22Rv1 (cell line): ENCODE measurements around the gene SLC7A14.

Experiments used
- ZFX ChIP-seq: fragments of 450-650 bp; IDR thresholded peaks from 2 replicates; pipeline ENCODE4 v1.6.1; 2017; ENCODE audit warnings: antibody characterized with exemption, borderline replicate concordance
- TF ChIP-seq, protein P1 (sequence below): fragments of 450-650 bp; IDR thresholded peaks from 2 replicates; pipeline ENCODE4 v1.5.1; 2017; ENCODE audit warnings: mild to moderate bottlenecking

DNA sequence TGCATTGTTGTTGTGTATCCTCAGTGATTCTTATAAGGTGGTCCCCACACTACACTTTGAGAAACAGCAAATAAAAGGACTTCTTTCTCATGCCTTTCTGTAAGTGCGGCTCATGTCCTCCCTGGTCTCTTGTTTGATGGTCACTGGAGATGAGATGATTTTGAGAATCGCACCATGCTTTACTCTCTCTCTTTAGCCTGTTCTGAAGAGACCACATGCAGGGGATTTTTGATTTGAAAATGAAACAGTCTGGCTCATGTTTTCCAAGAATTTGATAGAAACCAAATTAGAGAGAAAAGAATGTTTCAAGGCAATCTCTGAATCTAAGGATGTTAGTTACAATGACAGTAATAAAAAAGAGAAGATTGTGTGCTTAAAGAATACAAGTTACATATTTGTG lies 149.2 kb downstream of the SLC7A14 start:
- TF ChIP-seq, protein P1, sequence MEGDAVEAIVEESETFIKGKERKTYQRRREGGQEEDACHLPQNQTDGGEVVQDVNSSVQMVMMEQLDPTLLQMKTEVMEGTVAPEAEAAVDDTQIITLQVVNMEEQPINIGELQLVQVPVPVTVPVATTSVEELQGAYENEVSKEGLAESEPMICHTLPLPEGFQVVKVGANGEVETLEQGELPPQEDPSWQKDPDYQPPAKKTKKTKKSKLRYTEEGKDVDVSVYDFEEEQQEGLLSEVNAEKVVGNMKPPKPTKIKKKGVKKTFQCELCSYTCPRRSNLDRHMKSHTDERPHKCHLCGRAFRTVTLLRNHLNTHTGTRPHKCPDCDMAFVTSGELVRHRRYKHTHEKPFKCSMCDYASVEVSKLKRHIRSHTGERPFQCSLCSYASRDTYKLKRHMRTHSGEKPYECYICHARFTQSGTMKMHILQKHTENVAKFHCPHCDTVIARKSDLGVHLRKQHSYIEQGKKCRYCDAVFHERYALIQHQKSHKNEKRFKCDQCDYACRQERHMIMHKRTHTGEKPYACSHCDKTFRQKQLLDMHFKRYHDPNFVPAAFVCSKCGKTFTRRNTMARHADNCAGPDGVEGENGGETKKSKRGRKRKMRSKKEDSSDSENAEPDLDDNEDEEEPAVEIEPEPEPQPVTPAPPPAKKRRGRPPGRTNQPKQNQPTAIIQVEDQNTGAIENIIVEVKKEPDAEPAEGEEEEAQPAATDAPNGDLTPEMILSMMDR = no peak
- TF ChIP-seq ZFX = no peak
